ENCODE data around the gene MLPH.

MLPH gene

DNA sequence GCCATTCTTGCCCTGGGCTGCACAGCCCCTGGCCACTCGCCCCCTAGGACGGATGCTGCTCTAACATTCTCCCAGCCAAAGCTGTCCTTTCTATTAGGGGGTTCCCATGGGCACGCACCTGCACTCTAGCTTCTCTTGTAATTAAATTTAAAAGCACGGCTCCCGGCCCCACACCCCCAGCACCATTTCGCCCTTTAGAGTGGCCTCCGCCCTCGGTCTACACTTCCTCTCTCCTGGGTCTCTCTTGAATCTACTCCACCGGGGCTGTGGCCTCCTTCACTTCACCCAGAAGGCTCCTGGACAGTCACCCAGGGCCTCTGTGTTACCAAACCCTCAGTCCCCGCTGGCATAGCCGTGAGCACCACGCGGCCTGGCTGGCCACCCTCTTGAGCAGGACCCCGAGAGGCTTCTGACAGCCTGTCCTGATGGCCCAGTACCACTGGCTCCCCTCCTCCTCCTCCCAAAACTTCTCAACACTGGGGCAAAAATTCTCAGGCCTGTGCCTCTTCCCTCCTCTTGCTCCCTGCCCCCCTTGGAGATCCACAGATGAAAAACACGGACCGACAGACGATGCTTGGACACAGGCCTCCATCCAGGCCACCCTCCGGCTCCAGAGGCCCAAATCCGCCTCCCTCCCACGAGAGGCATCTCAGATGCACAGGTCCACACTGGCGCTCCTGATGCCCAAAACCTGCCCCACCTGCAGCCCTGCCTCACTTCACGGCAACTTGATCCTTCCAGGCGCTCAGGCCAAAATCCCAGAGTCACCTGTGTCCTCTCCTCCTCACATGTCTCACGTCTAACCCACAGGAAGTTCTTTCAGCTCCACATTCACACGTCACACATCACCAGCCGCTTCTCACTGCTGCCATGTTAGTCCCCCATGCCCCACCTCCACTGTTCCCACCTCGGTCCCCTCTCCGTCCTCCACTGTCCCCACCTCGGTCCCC, 110.4 kb downstream of the MLPH start:
- no peak for ATAC-seq (ENCODE audit: insufficient read depth, low read depth)
- H3K4me1 ChIP-seq (ENCODE audit: insufficient read depth, low read length) = no peaks in the 10 kb centered on the region
- no peak overlapping the region for H3K27ac ChIP-seq (ENCODE audit: low read length)
- DNase-seq = no peak
- H2AFZ ChIP-seq (ENCODE audit: low read depth, low read length) = no peak overlapping the region
- H3K4me3 ChIP-seq (ENCODE audit: low read depth in 1 of 2, low read length in 2 of 2) = no peak overlapping the region
- H3K9ac ChIP-seq (ENCODE audit: low read depth, low read length) = no peak overlapping the region
- no peaks in the 10 kb centered on the region for H3K27me3 ChIP-seq (ENCODE audit: insufficient read depth, low read length, poor library complexity)
- H4K20me1 ChIP-seq (ENCODE audit: insufficient read depth, low read length) = no peaks in the 10 kb centered on the region; the same call in 1 of the 2 replicates
- H3K79me2 ChIP-seq (ENCODE audit: insufficient read depth, low read length) = no peaks in the 10 kb centered on the region
- H3K4me2 ChIP-seq (ENCODE audit: insufficient read depth, low read length) = no peak overlapping the region
- no peaks in the 10 kb centered on the region for H3K36me3 ChIP-seq (ENCODE audit: insufficient read depth, low read length)
- no peaks in the 10 kb centered on the region for H3K9me3 ChIP-seq (ENCODE audit: insufficient read depth, low read length, severe bottlenecking)
- TF ChIP-seq, protein P1, sequence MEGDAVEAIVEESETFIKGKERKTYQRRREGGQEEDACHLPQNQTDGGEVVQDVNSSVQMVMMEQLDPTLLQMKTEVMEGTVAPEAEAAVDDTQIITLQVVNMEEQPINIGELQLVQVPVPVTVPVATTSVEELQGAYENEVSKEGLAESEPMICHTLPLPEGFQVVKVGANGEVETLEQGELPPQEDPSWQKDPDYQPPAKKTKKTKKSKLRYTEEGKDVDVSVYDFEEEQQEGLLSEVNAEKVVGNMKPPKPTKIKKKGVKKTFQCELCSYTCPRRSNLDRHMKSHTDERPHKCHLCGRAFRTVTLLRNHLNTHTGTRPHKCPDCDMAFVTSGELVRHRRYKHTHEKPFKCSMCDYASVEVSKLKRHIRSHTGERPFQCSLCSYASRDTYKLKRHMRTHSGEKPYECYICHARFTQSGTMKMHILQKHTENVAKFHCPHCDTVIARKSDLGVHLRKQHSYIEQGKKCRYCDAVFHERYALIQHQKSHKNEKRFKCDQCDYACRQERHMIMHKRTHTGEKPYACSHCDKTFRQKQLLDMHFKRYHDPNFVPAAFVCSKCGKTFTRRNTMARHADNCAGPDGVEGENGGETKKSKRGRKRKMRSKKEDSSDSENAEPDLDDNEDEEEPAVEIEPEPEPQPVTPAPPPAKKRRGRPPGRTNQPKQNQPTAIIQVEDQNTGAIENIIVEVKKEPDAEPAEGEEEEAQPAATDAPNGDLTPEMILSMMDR (IDR thresholded peaks at IDR 0.05; ENCODE audit: borderline replicate concordance, extremely low read depth, low read length, poor library complexity, severe bottlenecking) = no peak
- no peak for TF ChIP-seq EZH2 (IDR thresholded peaks at IDR 0.05; ENCODE audit: borderline replicate concordance, low read depth, low read length, severe bottlenecking)

DNA sequence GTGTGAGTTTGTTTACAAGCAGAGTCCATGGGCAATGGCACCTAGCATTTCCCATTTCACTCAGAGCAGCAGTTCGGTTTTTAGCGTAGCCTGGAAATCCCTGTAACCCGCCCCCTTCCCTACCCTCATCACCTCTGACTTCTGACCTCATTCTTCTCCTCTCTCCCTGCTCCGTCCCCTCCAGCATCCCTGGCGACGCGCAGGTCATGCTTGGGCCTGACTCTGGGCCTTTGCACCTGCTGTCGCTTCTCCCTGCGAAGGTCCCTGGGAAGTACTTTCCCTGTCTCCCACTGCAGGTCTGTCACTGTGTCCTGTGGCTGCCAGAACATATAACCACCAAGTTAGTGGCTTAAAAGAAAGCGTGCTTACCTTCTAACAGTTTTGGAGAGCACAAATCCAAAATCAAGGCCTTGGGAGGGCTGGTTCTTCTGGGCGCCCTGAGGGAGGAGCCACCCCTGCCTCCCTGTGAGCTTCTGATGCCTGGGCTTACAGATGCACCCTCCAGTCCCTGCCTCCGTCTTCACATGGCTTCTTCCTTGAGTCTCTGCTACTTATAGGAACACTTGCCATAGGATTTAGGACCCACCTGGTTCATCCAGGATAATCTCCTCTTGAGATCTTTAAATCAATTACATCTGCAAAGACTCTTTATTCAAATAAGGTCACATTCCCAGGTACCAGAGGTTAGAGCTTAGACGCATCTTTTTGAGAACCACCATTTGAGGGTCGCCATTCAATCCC, 111.6 kb downstream of the MLPH start:
- Histone ChIP-seq H3K4me3 (ENCODE audit: low read depth in 1 of 2, low read length in 2 of 2) (no peak overlapping the region), H3K79me2 (ENCODE audit: insufficient read depth, low read length) (no peaks in the 10 kb centered on the region), H2AFZ (ENCODE audit: low read depth, low read length) (no peak overlapping the region), H3K27ac (ENCODE audit: low read length) (no peak overlapping the region), H3K9ac (ENCODE audit: low read depth, low read length) (no peak overlapping the region), H3K4me1 (ENCODE audit: insufficient read depth, low read length) (no peaks in the 10 kb centered on the region), H3K4me2 (ENCODE audit: insufficient read depth, low read length) (no peak overlapping the region), H3K9me3 (ENCODE audit: insufficient read depth, low read length, severe bottlenecking) (no peaks in the 10 kb centered on the region), H3K27me3 (ENCODE audit: insufficient read depth, low read length, poor library complexity) (peaks cover 4% of the 10 kb centered on the region), H4K20me1 (ENCODE audit: insufficient read depth, low read length) (no peaks in the 10 kb centered on the region; the same call in 1 of the 2 replicates), H3K36me3 (ENCODE audit: insufficient read depth, low read length) (no peaks in the 10 kb centered on the region)
- ATAC-seq (ENCODE audit: insufficient read depth, low read depth) (no peak), DNase-seq (no peak)
- TF ChIP-seq, protein P1 (IDR thresholded peaks at IDR 0.05; ENCODE audit: borderline replicate concordance, extremely low read depth, low read length, poor library complexity, severe bottlenecking) = no peak
- TF ChIP-seq EZH2 (IDR thresholded peaks at IDR 0.05; ENCODE audit: borderline replicate concordance, low read depth, low read length, severe bottlenecking) = no peak

DNA sequence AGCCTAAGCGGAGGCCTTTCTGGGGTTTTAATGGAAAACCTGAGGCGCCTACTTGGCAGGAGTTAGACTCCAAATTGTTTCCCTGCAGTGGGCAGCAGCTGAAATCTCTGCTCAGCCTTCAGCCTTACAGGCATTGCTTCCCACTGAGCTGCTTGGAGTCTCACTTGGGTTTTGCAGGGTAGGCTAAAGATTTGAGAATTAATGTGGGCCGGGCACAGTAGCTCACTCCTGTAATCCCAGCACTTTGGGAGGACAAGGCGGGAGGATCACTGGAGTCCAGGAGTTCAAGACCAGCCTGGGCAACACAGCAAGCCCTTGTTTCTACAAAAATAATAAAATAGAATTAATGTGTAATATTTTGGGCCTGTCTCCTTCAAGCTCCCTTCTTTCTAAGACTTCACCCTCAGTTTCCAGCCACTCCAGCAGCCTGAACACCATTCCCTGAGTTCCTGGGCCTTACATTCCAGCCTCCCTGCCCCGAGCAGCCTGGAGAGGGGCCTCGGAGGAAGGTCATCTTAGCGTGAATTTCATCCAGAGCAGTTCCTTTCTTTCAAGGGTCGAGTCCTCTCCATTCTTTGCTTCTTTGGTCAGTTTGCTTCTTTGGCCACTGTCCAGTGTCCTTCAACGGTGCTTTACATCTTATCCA, 112.5 kb downstream of the MLPH start:
- TF ChIP-seq EZH2 (IDR thresholded peaks at IDR 0.05; ENCODE audit: borderline replicate concordance, low read depth, low read length, severe bottlenecking) = no peak
- TF ChIP-seq, protein P1 (IDR thresholded peaks at IDR 0.05; ENCODE audit: borderline replicate concordance, extremely low read depth, low read length, poor library complexity, severe bottlenecking) = no peak
- H3K9me3 ChIP-seq (ENCODE audit: insufficient read depth, low read length, severe bottlenecking) = no peaks in the 10 kb centered on the region
- no peak overlapping the region for H2AFZ ChIP-seq (ENCODE audit: low read depth, low read length)
- H4K20me1 ChIP-seq (ENCODE audit: insufficient read depth, low read length) = no peaks in the 10 kb centered on the region; the same call in 1 of the 2 replicates
- no peaks in the 10 kb centered on the region for H3K36me3 ChIP-seq (ENCODE audit: insufficient read depth, low read length)
- ATAC-seq (ENCODE audit: insufficient read depth, low read depth) (no peak), DNase-seq (no peak)
- H3K4me1 ChIP-seq (ENCODE audit: insufficient read depth, low read length) = no peaks in the 10 kb centered on the region
- no peak overlapping the region for H3K9ac ChIP-seq (ENCODE audit: low read depth, low read length)
- H3K79me2 ChIP-seq (ENCODE audit: insufficient read depth, low read length) = no peaks in the 10 kb centered on the region
- no peak overlapping the region for H3K4me3 ChIP-seq (ENCODE audit: low read depth in 1 of 2, low read length in 2 of 2)
- peaks cover 7% of the 10 kb centered on the region for H3K27me3 ChIP-seq (ENCODE audit: insufficient read depth, low read length, poor library complexity)
- no peak overlapping the region for H3K27ac ChIP-seq (ENCODE audit: low read length)
- no peak overlapping the region for H3K4me2 ChIP-seq (ENCODE audit: insufficient read depth, low read length)

All from DND-41 (cell line).